Erythroblast (primary cell): ENCODE data around the gene TRAPPC8.

ENCODE experiments used
- DNase-seq, 2 experiments: peaks; one replicate each; lab custom pipeline; 2025; lab: John Stamatoyannopoulos, UW
- GATA1 ChIP-seq: IDR thresholded peaks from 2 replicates; pipeline ENCODE4 v1.6.1; 2011; ENCODE audit warnings: low read depth, mild to moderate bottlenecking, control low read depth, low read length, moderate library complexity
- POLR2A ChIP-seq: IDR thresholded peaks from 2 replicates; pipeline ENCODE4 v1.6.1; 2011; ENCODE audit warnings: mild to moderate bottlenecking, low read length

TRAPPC8 gene

GRCh38 chr18:31801078-31801477 is 141.8 kb downstream of the TRAPPC8 start:
- TF ChIP-seq POLR2A (no peak), GATA1 (no peak)

GRCh38 chr18:31799257-31799656 is 143.7 kb downstream of the TRAPPC8 start:
- DNase-seq = peak in 1 of 2 experiments; percentile 8

More at GRCh38 chr18:31801078-31801477, 141.8 kb downstream of the TRAPPC8 start:
- no peak for DNase-seq

GRCh38 chr18:31798399-31798798 is 144.5 kb downstream of the TRAPPC8 start:
- DNase-seq = no peak
- no peak for TF ChIP-seq GATA1
- TF ChIP-seq POLR2A = no peak

GRCh38 chr18:31795747-31796146 is 147.2 kb downstream of the TRAPPC8 start:
- TF ChIP-seq POLR2A (no peak), GATA1 (no peak)
- no peak for DNase-seq

- no peak for TF ChIP-seq GATA1
- no peak for TF ChIP-seq POLR2A
- DNase-seq = no peak
These were observed 149.4 kb downstream of the TRAPPC8 start for GRCh38 chr18:31793531-31793930.

- no peak for TF ChIP-seq GATA1
- TF ChIP-seq POLR2A = no peak
These were observed 150.4 kb downstream of the TRAPPC8 start for GRCh38 chr18:31792580-31792911.

GRCh38 chr18:31791817-31792579 is 150.9 kb downstream of the TRAPPC8 start:
- no peak for DNase-seq
- TF ChIP-seq GATA1 (no peak), POLR2A (no peak)

More at GRCh38 chr18:31792580-31792911, 150.4 kb downstream of the TRAPPC8 start:
- no peak for DNase-seq

- no peak for DNase-seq
- TF ChIP-seq GATA1 (no peak), POLR2A (no peak)
These were observed 153.5 kb downstream of the TRAPPC8 start for GRCh38 chr18:31789409-31789808.

GRCh38 chr18:31783059-31783458 is 159.9 kb downstream of the TRAPPC8 start:
- TF ChIP-seq POLR2A (no peak), GATA1 (no peak)
- no peak for DNase-seq
